GM19452 (cell line): ENCODE data around the gene GGT1.
"Not testable (repeated sequence)": the region's sequence is repeated elsewhere in the genome, so short reads cannot be mapped to it uniquely, and the experiment has no call there.

Experiments
- ATAC-seq: cut with Tn5 transposase; IDR thresholded peaks from one replicate; pipeline ENCODE4 v1.9.1; 2021; ENCODE audit not compliant: unreplicated experiment

Gene GGT1

DNA sequence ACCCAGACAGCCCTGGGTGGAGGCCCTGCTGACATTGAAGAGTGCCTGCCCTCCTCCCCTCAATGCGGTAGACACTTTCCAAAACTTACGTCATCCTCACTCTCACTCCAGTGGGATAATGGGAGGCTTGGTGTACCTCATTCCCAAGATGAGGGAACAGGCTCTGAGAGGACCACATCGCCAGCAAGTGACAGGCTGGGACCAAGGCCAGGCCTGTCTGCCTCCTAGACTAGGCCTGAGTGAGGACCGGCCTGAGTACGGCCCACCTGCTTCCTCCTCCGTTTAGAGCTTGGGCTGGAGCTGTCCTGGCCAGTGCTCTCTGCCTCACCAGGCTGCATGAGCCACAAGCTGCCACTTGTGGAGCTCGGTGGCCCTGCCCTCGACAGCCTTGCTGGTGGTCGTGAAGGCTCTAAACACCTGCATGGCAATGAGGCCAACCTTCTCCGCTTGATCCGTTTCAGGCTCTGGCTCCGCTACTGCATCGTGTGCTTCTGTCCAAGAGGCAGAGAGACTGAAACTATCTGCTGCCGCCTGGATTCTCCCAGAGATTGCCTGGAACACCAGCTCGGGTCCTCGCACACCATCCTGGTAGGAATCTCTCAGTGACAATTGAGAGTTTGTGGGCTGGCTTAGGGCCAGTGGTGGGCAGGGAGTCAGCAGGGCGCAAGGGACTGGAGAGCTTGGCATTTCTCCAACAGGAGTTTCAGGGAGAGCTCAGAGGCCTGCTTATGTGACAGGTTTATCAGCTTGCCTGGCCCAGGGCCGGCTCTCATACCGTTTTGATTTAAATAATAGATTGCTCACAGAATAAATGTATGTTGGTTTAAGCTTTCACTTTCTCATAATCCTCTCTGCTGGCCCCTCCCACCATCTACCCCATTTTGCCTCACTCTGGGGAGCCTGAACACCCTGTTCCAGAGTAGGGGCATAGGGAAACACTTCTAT, 19.5 kb upstream of the GGT1 start:
- ATAC-seq: no peak

GRCh38 chr22:24584166-24584790, 18.7 kb upstream of the GGT1 start:
- no peak for ATAC-seq

DNA sequence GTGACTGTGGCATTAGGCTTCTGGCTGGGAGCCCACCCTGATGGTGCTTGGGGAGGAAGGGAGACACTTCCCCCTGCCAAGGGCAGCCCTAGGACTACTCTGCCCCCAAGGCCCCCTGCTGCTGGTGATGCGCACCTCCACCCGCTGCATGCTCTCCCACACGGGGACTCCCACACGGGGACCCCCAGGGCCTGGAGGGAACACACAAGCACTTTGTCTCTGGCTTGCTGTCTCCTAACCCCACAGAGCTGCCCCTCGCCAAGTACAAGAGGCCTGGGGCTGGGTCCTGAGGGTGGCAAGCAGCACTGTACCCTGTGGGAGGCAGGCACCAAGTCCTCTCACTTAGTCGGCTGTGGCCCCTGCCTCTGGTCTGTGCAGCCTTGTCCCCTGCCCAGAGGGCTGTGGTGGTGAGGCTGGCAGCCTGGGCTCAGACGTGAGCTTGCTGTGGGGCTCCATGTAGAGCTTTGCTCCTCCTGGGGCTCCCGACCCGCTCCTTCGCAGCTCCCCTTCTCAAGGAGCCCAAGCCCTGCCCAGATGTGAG, 18.1 kb upstream of the GGT1 start:
- no peak for ATAC-seq

- ATAC-seq: no peak
Measured at GRCh38 chr22:24585461-24585860, 17.5 kb upstream of the GGT1 start.

GRCh38 chr22:24585927-24586546, 17.0 kb upstream of the GGT1 start:
- no peak for ATAC-seq

- ATAC-seq: no peak
Measured at GRCh38 chr22:24587251-24587650, 15.7 kb upstream of the GGT1 start.

DNA sequence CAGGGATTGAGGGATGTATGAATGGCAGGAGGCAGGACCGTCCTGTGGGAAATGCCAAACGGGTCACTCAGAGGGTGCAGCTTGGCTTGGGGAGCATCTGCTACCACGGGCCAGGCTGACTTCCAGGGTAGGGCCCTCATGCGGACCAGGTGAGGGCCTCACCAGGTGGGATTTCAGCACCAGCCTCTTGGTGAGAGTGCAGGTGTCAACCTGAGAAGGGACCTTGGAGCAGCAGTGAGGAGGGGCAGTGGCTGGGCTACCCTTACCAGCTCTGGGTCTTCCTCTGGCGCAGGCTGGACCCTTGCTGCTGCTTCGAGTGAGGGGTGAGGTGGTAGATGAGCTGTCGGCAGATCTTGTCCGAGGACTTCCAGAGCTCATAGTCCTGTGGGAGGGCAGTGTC, 15.0 kb upstream of the GGT1 start:
- no peak for ATAC-seq

- ATAC-seq: no peak
Measured at GRCh38 chr22:24588381-24588756, 14.6 kb upstream of the GGT1 start.

GRCh38 chr22:24588757-24589481, 14.1 kb upstream of the GGT1 start:
- ATAC-seq: no peak

GRCh38 chr22:24589518-24590030, 13.4 kb upstream of the GGT1 start:
- no peak for ATAC-seq

DNA sequence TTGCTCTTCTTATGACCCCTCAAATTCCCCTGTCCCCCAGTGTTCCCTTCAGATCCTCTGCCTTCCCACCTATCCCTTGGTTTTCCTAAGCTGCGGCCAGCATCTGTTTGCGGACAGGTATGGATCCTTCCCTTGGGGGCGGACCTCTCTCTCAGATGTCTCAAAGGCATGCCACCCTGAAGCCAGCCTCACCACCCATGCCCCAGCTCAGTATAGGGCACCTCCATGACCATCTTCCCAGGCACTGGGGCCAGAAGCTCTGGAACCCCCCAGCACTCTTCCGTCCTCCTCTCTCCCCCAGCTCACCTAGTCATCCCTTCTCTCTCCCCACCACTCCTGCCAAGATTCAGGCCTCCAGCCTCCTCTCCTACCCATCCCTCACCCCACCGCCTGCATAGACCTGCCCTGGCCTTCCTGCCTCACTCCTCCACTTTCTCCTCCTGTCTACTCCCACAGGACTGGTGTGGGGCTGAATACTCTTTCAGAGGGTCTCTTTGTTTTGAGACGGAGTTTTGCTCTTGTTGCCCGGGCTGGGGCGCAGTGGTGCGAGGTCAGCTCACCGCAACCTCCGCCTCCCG, 12.3 kb upstream of the GGT1 start:
- no peak for ATAC-seq

GRCh38 chr22:24591286-24591830, 11.6 kb upstream of the GGT1 start:
- ATAC-seq: no peak

GRCh38 chr22:24592058-24592850, 10.7 kb upstream of the GGT1 start:
- ATAC-seq: no peak

DNA sequence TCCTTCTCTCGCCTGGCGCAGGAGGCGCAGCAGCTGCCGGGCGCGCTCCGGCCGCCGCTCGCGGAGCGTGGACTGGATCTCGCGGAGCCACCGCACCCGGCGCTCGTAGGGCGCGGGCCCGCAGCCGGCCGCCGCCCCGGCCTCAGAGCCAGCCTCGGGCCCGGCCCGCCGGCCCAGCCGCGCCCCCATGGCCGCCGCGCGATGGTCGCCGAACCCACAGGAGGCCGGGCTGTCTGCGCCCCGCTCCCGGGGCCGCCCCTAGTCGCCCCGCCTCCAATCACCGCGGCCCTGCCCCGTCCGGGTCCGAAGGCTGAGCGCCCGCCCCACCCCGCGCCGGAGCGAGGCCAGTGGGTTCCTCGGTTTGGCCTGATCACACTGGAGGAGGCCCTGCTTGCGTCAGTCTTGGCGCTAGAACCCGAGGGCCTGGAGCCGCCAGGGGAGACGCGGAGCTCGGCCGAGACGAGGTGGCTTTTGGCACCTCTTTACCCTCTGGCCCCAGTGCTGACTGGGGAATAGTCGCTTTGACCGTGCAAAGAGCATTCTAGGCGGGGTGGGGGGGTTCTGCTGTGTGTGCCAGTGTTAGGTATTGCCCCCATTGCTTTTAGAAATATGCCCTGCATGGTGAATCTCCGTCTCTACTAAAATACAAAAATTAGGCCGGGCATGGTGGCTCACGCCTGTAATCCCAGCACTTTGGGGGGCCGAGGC, 10.0 kb upstream of the GGT1 start, which contains the start of gene LRRC75B:
Gene LRRC75B, minus strand, starts transcription at position 223 of the 708 bp plus-strand sequence. Its CDS starts 34 bp downstream, at position 189.
- peak; percentile 77 for ATAC-seq

- ATAC-seq: not testable (repeated sequence)
Measured at GRCh38 chr22:24593559-24593835, 9.5 kb upstream of the GGT1 start.

GRCh38 chr22:24593836-24594568, 9.0 kb upstream of the GGT1 start:
- no peak for ATAC-seq

DNA sequence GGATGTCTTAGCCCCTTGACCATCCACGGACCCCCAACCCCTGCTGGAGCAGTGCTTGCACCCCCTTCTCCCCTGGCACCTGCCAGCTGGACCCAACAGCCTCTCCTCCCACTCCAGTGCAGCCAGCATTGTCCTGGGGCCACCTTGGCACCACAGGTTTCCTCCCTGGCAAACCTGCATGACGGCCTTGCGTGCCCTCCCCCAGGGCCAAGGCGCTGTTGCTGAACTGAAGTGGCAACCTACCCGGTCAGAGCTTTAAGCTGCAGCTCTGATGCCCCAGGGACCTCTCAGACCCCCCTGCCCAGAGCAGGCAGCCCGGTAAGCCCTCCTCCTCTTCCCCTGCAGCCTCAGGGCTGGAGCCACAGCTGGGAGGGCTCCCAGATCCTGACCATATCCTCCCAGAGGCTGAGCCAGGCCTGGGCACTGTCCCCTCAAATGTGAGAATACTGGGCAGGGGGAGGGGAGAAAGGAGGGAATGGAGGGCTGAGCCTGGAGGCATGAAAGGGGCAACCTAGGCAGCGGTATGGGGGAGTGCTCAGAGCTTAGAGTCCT, 8.3 kb upstream of the GGT1 start:
- ATAC-seq: no peak

- no peak for ATAC-seq
Measured at GRCh38 chr22:24595228-24595627, 7.8 kb upstream of the GGT1 start.
